NOMO-1 treated with dmso at 0.1 percent for 144 hours (cell line): Measurements from ENCODE around the gene GJC2.
"Not testable (repeated sequence)": the region's sequence is repeated elsewhere in the genome, so short reads cannot be mapped to it uniquely, and the experiment has no call there.

Experiments used
- DNase-seq: peaks from one replicate; lab custom pipeline; 2025; ENCODE audit not compliant: unreplicated experiment; lab: John Stamatoyannopoulos, UW

The GJC2 gene

DNA sequence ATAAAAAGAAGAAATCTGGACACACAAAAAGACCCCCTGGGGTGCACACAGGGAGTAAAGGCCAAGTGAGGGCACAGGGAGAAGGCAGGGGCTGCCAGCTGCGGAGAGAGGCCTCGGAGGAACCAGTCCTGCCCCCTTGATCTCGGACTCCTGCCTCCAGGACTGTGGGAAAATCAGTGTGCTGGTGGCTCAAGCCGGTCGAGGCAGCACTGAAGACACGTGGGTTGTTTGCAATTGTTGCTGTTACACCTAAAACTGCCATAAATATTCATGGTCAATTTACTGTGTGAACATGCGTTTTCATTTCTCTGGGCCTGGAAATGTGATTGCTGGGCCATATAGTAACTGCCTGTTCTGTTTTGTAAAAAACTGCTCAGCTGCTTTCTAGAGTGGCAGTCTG lies 34.4 kb downstream of the GJC2 start:
- DNase-seq, result no peak

DNA sequence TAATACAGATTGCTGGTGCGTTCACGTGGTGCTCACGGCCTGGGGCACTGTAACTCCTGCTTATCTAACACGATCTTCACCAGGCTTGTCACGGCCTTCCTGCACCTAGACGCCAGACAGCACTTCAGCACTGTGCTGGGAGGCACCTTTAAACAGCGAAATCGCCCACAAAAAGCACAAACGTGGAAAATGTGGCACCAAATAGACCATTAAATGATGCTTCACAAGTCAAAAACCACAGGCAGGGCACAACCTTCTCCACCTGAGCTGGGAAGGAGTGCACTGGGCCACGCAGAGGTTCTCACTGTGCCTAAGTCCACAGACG lies 35.9 kb downstream of the GJC2 start:
- no peak for DNase-seq

DNA sequence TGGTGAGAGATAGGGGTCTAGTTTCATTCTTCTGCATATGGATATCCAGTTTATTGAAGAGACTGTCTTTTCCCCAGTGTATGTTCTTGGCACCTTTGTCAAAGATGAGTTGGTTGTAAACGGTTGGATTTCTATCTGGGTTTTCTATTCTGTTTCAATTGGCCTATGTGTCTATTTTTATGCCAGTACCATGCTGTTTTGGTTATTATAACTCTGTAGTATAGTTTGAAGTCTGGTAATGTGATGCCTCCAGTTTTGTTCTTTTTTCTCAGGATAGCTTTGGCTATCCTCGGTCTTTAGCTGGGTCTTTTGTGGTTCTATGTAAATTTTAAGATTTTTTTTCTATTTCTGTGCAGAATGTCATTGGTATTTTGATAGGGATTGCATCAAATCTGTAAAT lies 38.5 kb downstream of the GJC2 start:
- DNase-seq, result not testable (repeated sequence)

DNA sequence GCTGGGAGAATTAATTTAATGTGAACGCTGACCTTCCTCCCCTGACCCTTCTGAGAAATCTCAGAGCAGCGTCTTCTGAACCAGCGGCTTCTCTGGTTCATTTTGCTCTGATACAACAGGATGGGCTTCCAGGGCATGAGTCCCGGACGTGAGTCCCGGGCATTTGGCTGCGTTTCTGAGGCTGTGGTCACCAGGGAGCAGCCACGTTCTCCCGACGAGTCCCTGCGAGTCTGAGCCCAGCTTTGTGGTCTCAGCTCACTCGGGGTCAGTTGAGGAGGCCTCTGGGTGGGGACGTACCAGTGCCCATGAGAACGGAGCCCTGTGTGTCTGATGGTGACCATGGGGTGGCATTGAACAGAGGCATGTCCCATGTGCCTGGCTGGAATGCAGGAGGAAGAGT lies 40.5 kb downstream of the GJC2 start:
- no peak for DNase-seq

DNA sequence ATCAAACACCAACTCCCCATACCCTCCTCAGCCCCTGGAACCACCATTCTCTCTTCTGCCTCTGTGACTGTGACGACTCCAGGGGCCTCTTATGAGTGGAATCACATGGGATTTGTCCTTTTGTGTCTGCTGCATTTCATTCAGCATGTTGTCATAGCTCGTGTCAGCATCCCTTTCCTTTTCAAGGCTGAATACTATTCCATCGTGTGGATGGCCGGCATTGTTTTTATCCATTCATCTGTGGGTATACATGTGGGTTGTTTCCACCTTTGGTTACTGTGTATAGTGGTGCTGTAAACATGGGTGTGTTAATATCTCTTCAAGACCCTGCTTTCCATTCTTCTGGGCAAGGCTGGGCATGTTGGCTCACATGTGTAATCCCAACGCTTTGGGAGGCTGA lies 41.0 kb downstream of the GJC2 start:
- no peak for DNase-seq

DNA sequence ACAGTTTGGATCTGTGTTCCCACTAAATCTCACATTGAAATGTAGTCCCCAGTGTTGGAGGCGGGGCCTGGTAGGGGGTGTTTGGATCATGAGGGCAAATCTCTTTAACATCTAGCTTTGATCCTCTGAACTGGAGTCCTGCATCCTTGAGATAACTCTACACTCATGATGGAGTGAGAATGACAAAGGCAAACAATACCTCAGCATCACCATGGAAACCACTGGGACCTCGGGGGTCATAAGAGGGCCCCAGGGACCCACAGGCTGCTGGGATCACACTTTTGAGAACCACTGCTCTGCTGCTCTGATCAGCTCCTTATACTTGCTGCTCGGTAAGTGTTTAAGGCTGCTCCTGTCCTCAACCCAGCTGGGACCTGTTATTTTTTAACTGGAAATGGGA lies 44.7 kb downstream of the GJC2 start:
- no peak for DNase-seq

GRCh38 chr1:228194921-228195812 lies 45.4 kb downstream of the GJC2 start:
- no peak for DNase-seq

- no peak for DNase-seq
These were observed 47.9 kb downstream of the GJC2 start for GRCh38 chr1:228197555-228198147.

DNA sequence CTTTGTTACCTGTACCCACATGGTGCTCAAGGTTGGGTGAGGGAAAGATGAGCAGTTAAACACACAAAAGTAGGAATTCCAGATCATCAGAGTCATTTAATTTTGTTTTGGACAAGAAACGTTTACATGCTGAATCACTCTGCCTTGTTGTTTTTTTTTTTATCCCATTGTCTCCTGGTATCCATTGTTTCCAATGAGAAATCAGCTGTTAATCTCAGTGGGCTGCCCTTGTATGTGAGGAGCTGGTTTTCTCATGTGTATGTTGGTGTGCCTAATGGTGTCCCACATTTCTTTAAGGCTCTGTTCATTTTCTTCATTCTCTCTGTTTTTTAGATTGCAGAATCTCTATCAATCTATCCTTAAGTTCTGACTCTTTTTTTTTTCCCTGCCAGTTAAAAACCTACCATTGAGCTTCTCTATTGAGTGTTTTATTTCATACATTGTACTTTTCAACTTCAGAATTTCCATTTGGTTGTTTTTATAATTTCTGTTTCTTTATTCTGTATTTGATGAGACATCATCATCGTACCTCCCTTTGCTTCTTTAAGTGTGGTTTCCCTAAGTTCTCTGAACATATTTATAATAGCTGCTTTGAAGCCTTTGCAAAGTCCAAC lies 49.4 kb downstream of the GJC2 start:
- DNase-seq, result no peak

- no peak for DNase-seq
These were observed 55.2 kb downstream of the GJC2 start for GRCh38 chr1:228204958-228205357.

DNA sequence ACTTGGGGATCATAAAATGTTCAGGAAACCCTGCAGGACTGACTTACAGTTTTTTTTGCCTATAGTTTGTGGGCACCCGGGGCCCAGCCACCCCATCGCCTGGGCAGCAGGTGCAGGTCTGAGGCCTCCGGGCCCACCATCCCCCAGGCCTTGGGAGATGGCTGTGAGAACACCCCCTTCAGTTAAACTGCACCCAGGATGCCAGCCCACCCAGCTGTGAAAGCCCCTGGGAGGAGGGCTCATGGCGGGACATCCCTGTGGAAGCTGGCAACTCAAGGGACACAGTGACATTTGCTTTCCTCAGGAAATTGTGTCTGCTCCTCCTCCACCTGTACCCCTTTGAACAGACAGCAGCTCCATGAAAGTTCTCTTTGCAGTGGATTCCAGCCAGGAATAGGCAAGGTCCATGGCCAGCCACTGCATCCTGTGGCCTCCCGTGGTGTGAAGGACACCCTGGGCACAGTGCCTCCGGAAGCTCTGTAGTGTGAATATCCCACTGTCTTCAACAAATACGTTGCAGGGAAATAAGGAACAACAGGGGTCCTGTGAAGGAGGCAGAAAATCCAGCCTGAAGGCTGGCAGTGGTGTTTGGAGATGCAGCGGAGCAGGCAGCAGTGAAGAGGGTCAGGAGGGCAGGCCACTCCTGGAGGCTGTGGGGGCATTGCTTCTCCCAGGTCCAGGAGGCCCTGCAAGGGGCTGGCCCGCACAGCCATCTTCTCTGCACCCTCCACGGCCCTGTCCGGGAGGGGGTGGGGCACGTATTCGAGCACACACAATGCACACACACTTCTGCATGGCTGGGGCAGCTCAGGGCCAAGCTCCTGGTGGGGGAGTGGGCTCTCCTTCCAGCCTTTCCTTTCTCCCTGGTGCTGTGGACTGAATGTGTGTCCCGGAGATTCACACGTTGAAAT lies 56.1 kb downstream of the GJC2 start:
- DNase-seq, result no peak

GRCh38 chr1:228206582-228207351 lies 57.0 kb downstream of the GJC2 start:
- DNase-seq, result no peak

- DNase-seq, result no peak
These were observed 57.7 kb downstream of the GJC2 start for GRCh38 chr1:228207381-228207810.

GRCh38 chr1:228207851-228208821 lies 58.4 kb downstream of the GJC2 start, which contains the start of gene OBSCN:
Gene OBSCN (plus strand): TSS chr1:228208044. CDS start chr1:228211784, 3,740 bp downstream.
- DNase-seq, result no peak

- DNase-seq, result no peak
These were observed 59.3 kb downstream of the GJC2 start for GRCh38 chr1:228208831-228209551.
